A549 (cell line): ENCODE measurements around the gene NRG3.

ENCODE experiments used
- KDM5A ChIP-seq: fragments of 200-600 bp; sonication (generic); IDR thresholded peaks from 2 replicates; pipeline ENCODE4 v1.6.1; 2016; ENCODE audit warnings: antibody characterized with exemption, mild to moderate bottlenecking
- TF ChIP-seq, protein P1 (sequence below): fragments of >200 bp; sonication (Bioruptor Twin); formaldehyde crosslinking; IDR thresholded peaks from 3 replicates; pipeline ENCODE4 v1.5.1; 2016

DNA sequence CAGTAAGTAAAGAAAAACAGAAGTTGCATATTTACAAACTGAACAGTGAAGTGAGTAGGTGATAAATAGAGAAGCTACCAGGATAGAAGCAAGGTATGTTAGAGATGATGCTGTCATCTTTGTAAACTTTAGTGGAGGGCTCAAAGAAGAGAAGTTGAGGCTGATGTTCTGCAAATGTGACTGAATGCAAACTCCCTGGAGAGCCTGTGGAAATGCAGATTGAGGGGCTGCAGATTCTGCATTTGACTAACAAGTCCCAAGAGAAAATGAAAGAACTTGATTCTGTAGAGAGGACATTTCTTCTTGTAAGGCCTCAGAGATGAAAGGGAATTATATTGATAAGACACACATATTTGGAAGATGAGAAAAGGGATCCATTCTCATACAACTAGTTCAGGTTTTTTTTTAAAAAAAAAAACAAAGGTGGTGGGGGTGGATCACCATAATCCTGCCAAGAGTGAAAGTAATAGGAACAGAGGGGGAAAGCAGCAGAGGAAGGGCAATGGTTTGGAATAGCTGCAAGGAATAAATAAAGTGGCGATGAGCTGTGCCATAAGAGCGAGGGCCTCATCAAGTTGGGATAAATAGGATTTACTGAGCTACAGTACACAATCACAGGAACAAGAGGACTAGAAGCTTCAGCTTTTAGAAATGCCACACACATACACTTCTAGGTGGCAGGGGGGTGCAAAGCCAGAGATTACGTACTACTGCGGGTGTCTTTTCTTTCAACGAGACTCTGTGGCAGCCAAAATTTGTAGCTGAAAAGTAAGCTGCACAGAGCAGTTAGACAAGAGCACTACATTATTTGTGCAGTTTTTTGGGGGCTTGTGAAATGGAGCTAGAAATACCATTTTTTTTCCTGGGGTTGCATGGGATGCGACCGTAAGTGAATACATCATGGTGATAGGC lies 778.5 kb downstream of the NRG3 start:
- TF ChIP-seq, protein P1, sequence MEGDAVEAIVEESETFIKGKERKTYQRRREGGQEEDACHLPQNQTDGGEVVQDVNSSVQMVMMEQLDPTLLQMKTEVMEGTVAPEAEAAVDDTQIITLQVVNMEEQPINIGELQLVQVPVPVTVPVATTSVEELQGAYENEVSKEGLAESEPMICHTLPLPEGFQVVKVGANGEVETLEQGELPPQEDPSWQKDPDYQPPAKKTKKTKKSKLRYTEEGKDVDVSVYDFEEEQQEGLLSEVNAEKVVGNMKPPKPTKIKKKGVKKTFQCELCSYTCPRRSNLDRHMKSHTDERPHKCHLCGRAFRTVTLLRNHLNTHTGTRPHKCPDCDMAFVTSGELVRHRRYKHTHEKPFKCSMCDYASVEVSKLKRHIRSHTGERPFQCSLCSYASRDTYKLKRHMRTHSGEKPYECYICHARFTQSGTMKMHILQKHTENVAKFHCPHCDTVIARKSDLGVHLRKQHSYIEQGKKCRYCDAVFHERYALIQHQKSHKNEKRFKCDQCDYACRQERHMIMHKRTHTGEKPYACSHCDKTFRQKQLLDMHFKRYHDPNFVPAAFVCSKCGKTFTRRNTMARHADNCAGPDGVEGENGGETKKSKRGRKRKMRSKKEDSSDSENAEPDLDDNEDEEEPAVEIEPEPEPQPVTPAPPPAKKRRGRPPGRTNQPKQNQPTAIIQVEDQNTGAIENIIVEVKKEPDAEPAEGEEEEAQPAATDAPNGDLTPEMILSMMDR: no peak
- TF ChIP-seq KDM5A: no peak
